Omental fat pad (tissue), 4 donors: Measurements from ENCODE around the gene ANO2. TPM values are rescaled to one million over a fixed set of nuclear protein-coding genes. Genes with fewer than 3 reads are reported as not detected.
"Not testable (repeated sequence)": the region's sequence is repeated elsewhere in the genome, so short reads cannot be mapped to it uniquely, and the experiment has no call there.

Experiments used
- ATAC-seq: fragments of 150-250 bp; one replicate; pipeline ENCODE4 v1.9.1; 2016; ENCODE audit warnings: mild to moderate bottlenecking, moderate library complexity; ENCODE audit not compliant: low FRiP score
- DNase-seq: peaks from one replicate; pipeline ENCODE4 v3.0.0-alpha.2; 2019; ENCODE audit warnings: low spot score
- total RNA-seq, 4 donors: library from RNA; depleted of rRNA; stranded (reverse); fragments of >200 nt; gene quantifications; one replicate each; pipeline ENCODE4 v1.1.0, GENCODE V29; 2016
- TF ChIP-seq, protein P1 (sequence below), 3 donors: fragments of 450-650 bp; IDR thresholded peaks; one replicate each; pipeline ENCODE4 v1.5.1; 2016 to 2017; ENCODE audit warnings: antibody characterized with exemption in 3 of 3, mild to moderate bottlenecking in 3 of 3, moderate library complexity in 2 of 3

The ANO2 gene
- total RNA-seq, 4 donors from 2014 or later = 7.0 to 95.0 (median 20.8) TPM

DNA sequence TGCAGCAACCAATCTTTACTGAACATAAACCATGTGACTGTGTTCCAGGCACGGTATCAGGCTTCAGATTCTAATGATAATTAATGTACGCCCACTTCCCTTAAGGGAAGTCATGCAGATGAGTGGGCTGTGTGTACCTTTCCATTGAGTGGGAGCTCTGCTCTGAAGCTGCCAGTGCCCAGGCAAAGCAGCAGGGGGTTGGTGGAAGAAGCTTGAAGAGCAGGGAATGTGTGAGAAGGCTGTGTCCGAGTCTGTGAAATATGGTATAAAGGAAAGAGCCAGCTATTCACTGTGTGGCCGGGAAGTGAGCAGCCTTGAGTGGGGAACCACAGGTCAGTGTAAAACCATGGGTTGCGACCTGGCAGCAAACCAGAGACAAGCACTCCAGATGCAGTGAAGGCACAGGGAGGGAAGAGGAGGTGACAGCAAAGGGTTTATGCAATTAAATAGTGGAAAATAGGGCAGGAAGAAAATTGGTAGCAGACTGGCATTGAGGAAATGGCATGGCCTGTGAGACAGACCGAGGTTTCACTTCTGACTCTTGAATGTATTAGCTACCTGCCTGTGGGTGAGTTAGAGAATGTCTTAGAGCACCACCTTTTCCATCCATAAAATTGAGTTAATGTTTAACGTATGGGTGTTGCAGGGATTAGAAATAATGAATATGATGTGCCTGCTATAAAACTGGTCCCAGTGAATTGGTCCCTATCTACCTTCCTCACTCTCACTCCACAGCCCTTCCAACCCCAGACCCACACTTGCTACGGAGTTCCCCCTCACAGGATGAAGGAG is 396.7 kb downstream of the ANO2 start:
- TF ChIP-seq, protein P1, sequence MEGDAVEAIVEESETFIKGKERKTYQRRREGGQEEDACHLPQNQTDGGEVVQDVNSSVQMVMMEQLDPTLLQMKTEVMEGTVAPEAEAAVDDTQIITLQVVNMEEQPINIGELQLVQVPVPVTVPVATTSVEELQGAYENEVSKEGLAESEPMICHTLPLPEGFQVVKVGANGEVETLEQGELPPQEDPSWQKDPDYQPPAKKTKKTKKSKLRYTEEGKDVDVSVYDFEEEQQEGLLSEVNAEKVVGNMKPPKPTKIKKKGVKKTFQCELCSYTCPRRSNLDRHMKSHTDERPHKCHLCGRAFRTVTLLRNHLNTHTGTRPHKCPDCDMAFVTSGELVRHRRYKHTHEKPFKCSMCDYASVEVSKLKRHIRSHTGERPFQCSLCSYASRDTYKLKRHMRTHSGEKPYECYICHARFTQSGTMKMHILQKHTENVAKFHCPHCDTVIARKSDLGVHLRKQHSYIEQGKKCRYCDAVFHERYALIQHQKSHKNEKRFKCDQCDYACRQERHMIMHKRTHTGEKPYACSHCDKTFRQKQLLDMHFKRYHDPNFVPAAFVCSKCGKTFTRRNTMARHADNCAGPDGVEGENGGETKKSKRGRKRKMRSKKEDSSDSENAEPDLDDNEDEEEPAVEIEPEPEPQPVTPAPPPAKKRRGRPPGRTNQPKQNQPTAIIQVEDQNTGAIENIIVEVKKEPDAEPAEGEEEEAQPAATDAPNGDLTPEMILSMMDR (IDR thresholded peaks at IDR 0.05) = no peak
- no peak for ATAC-seq
- DNase-seq = no peak

DNA sequence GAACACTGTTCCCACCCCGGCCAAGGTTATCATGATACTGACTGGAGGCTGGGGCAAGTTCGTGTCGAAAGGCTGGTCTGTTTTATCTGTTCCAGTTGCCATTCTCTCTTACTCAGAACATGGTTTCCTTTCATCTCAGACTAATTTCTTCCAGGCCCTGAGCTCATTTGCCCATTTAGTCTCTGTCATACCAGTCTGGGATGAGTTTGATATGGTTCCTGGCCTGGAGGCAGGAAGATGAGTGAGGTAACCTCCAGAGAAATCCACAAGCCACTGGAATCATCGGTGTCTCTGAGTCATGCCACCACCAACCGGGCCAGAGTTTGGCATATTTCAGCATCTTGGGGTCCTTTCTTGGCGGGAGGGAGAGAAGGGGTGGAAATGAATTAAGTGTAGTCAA is 398.4 kb downstream of the ANO2 start:
- TF ChIP-seq, protein P1 (IDR thresholded peaks at IDR 0.05) = no peak
- ATAC-seq (no peak), DNase-seq (no peak)

DNA sequence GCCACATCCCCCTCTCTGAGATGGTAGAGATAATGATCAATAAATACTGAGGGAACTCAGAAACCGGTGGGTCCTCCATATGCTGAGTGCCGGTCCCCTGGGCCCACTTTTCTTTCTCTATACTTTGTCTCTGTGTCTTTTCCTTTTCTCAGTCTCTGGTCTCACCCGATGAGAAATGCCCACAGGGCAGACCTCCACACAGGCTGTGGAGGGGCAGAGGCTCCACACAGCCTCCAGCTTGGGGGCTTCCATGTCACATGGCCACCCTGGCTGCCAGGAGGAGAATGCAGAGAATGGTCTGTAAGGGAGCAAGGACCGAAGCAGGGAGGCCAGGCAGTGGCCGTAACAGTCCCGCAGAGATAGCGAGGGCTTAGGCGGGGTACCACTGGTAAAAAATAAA is 407.3 kb downstream of the ANO2 start:
- TF ChIP-seq, protein P1 (IDR thresholded peaks at IDR 0.05) = no peak
- ATAC-seq (no peak), DNase-seq (no peak)

DNA sequence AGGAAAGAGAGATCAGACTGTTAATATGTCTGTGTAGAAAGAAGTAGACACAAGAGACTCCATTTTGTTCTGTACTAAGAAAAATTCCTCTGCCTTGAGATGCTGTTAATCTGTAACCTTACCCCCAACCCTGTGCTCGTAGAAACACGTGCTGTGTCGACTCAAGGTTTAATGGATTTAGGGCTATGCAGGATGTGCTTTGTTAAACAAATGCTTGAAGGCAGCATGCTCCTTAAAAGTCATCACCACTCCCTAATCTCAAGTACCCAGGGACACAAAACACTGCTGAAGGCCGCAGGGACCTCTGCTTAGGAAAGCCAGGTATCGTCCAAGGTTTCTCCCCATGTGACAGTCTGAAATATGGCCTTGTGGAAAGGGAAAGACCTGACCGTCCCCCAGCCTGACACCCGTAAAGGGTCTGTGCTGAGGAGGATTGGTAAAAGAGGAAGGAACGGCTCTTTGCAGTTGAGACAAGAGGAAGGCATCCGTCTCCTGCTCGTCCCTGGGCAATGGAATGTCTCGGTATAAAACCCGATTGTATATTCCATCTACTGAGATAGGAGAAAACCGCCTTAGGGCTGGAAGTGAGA is 407.9 kb downstream of the ANO2 start:
- not testable (repeated sequence) for DNase-seq, ATAC-seq

DNA sequence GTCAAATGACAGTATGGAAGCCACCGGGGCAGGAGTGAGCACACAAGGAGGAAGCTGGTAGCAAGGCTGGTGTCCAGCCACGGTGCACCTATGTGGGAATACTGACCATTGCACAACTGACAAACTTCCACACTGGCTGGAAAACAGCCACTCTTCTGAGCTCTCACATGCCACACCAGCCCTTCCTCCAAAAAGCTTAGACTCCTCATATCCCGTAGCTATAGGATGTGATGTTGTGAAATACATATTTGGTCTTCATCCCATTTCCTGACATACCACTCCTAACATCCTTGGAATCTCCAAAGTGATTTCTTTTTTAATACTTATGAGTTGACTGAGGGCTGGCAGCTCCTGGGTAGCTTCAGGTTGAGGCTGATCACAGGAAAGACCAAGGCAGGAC is 409.5 kb downstream of the ANO2 start:
- TF ChIP-seq, protein P1 (IDR thresholded peaks at IDR 0.05) = no peak
- DNase-seq (no peak), ATAC-seq (no peak)

DNA sequence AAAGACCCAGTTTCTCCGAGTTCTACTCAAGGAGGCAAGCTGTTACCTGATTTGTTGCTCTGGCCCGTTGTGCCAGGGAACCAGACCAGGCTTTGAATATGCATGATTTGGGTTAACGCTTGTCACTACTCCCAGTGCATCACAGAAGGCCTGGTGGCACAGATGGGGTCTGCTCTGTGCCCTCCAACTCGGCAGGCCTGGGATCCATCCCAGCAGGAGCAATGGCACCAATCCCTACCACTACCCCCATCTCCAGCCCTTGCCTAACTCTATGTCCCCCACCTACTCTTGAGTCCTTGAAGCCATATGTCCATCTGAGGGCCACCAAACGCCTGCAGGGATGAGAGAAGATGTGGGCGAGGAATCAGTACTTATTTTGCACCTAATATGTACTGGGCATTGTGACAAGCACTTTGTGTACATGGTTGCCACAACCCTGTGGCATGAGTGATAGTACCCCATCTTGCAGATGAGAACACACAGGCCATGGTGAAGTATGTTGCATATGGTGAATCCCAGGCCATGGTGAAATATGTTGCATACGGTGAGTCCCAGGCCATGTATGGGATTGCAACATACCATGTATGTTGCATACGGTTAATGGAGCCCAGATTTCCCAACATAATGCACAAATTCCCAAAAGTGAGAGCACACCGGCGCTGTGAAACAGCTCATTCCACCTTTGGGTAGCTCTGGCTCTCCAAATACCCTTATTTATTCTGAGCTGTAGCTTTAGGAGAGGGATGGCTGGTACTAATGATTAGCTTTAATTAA is 410.4 kb downstream of the ANO2 start:
- DNase-seq (no peak), ATAC-seq (no peak)
- TF ChIP-seq, protein P1 (IDR thresholded peaks at IDR 0.05) = no peak

DNA sequence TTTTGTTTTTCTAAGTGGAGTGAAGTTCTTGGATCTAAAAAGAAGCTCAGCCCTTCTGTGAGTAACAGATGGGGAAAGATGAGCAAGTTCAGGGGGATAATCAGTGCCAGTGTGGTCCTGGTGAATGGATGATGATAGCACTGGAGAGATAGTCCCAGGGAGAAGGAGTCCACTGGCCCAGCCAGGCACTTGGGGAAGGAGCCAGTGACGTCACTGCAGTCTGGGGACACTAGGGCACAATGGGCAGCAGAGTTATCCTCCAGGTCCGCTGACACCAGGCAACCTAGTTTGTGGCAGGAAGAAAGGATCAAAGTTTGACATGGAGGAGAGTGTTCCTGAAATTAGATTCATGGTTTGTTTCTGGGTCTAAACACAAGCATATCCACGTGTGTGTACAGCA is 411.7 kb downstream of the ANO2 start:
- no peak for DNase-seq
- TF ChIP-seq, protein P1 (IDR thresholded peaks at IDR 0.05) = no peak
- no peak for ATAC-seq
